ENCODE data around the gene NKX2-1. TPM values are rescaled to one million over a fixed set of nuclear protein-coding genes. Genes with fewer than 3 reads are reported as not detected.

Gene NKX2-1
- total RNA-seq, 2 donors from 2014 or later, result not detected

Other genes starting within 250 kb of the NKX2-1 start
- gene MBIP, start 199.6 kb downstream of the NKX2-1 start, total RNA-seq, result 10 to 100 TPM; 22.7 to 23.4 TPM
- not detected for gene NKX2-8, start 62.4 kb upstream of the NKX2-1 start, total RNA-seq
- gene PAX9, start 141.6 kb upstream of the NKX2-1 start, total RNA-seq, result 1 to 10 TPM in 1 of 2 donors, under 1 TPM in 1; 0.21 to 4.5 TPM

Data from thoracic aorta (tissue), 2 donors.